Right renal cortex interstitium (tissue), 3 donors: ENCODE measurements around the gene NPB. TPM values are rescaled to one million over a fixed set of nuclear protein-coding genes. Genes with fewer than 3 reads are reported as not detected.

Experiments
- DNase-seq, 3 donors: peaks; one replicate each; pipeline ENCODE4 v3.0.0-alpha.2; 2013; ENCODE audit warnings: low read depth in 3 of 3, low spot score in 2 of 3
- polyA plus RNA-seq, 3 donors: library from polyadenylated mRNA; unstranded; fragments of 120-200 nt; gene quantifications; one replicate each; pipeline ENCODE4 v1.2.1, GENCODE V29; 2013; ENCODE audit not compliant: insufficient read length in 3 of 3

Gene NPB
- polyA plus RNA-seq, 3 donors, result 0.96 to 1.4 (median 1.1) TPM

DNA sequence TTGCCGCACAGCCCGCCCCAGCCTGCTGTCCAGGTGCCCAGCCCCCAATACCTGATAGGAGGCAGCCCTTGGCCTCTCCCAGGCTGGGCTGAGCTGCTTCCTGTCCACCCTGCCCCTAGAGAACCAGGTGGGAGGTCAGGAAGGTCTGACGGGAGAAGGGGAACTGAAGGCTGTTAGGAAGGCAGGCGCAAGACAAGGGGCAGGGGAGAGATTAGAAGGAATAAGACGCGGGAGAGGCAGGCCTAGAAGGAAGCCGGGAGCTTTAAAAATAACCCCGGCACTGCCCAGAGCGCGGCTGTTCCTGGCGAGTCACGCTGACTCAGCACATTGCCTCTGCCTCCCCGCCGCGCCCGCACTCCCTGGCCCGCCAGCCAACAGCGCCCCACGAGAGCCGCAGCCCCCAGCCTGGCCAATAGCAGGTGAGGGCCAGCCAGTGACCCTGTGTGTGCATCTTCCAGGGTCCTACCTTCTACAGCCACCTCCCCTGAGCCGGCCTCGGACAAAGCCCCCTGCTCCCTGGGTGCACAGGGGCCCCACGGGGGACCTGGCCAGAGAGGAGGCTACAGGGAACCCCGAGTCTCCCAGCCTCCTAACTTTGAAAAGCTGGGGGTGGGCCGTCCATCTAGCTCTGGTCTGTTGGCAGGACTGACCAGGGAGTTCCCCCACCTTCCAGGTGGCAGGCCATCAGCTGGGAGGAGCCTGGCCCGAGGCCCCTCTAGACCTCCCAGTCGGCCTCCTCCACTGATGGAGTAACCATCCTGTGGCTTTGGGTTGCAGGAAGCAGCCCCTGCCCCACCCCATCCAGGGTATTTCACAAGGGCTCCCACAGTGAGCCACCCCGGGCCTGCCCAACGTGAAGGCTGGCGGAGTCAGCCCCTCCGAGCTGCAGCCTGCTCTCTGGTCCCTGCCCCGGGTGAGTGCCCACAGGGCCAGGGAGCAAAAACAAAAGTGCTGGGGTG is 21.5 kb downstream of the NPB start:
- no peak for DNase-seq

- no peak for DNase-seq
Measured at GRCh38 chr17:81924557-81925532, 22.8 kb downstream of the NPB start.

DNA sequence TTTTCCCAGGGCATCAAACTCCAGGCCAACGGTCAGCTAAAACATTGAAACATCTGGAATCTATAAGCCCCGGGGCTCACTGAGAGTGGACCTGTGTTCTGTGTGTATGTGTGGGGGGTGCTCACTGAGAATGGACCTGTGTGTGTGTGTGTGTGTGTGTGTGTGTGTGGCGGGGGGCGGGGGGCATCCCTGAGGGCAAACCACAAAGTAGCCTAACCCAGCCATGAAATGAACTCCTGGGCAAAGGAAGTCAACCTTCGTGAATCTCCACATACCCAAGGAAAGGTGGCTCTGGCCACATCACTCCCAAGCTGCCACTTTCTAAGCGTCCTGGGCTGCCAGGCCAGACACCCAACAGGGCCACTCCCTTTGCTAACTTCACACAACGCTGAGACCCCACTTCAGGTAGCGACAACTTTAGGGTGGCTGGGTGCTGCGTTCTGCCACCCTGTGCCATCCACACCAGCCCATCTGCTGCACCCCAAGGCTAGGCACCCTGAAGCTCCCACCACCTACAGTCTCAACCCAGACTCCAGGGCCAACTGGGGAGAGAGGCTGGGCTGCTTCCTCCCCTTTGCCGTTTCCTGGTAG is 23.9 kb downstream of the NPB start:
- no peak for DNase-seq

DNA sequence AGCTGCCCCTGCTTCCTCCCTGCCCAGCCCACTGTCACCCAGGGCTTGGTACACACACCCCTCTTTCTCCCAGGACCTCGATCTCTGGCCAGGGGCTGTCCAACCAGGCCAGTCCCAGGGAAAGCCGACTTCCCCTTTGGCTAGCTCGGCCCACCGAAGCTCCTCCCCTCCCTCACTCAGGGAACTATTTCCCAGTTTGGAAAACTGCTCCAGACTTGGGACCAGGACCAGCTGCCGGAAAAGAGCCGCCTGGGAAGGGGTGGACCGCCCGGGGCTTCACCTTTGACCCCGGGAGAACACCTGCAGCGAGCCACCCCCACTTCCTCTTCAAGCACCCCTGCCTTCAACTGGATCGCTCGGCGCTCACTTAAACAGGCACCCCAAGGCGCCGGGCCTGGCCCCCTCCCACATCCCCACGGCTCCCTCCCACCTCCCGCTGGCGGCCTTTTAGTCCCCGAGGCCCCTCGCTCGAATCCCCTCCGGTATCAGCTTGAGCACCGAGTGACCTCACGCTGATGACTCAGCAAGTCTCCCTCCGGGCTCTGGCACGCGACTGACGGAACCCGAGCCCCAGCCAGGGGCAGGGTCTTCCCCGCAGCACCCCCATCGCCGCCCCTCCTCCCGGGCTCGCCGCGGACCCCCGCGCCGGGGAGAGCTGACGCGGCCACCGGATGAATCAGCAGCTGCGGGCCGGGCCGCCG is 24.6 kb downstream of the NPB start:
- no peak for DNase-seq

DNA sequence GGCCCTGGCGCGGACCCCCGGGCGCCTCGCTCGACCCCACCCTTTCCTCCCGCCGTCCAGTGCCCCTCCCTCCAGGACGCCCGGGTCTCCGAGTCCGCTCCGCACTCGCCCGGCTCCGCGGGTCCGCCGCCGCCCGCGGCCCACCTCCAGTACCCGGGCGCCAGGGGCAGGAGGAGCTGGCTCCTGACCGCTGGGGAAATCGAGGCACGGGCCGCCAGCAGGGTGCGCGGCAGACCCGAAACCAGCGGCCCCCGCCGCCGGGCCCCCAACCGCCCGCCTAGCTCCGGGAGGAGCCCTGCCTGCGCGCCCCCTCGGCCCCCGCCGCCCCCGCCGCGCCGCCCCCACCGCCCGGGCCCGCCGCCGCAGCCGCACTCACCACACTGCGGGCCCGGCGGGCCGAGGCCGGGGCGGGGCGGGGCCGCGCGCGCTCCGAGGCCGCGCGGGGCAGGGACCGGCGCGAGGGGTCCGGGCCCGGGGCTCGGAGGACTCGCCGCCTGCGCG is 25.2 kb downstream of the NPB start:
- no peak for DNase-seq

GRCh38 chr17:81927653-81928543 is 25.9 kb downstream of the NPB start, which contains the start of gene MAFG:
Gene MAFG, minus strand, starts transcription at chr17:81927735. Its CDS starts 4,550 bp downstream, at chr17:81923185.
- peak; percentile 75 to 90 (median 89) for DNase-seq

DNA sequence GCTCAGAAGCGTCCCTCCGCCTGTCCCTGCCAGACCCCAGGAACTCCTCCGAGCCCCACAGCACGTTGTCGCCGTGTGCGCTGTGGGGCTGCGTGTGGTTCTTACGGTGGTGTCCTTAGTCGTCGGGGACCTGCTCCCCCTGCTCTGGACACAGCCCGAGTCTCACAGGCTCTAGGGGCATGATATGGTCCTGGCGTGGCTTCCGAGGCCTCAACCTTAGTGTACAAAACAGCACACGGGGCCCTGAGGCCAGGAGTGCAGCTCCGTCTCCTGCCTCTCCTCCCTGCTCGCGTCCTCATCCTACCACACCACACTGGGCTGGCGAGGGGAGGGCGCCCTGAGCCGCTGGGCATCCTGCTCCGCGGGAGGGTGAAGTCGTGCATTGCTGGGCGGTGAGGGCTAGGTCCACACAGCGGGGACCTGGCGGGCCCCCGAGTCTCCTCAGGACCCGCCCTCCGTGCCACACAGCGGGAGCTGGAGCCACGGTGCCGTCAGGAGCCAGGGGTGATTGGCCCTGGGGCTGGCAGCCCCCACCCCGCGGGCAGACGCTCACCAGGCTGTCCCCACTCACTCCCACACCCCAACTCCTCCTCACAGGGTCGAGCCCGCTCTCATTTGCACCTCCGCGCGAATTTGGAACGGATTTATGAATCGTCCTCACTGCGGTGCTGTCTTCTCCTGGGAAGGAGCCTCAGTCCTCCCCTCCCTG is 26.7 kb downstream of the NPB start:
- DNase-seq, result no peak

DNA sequence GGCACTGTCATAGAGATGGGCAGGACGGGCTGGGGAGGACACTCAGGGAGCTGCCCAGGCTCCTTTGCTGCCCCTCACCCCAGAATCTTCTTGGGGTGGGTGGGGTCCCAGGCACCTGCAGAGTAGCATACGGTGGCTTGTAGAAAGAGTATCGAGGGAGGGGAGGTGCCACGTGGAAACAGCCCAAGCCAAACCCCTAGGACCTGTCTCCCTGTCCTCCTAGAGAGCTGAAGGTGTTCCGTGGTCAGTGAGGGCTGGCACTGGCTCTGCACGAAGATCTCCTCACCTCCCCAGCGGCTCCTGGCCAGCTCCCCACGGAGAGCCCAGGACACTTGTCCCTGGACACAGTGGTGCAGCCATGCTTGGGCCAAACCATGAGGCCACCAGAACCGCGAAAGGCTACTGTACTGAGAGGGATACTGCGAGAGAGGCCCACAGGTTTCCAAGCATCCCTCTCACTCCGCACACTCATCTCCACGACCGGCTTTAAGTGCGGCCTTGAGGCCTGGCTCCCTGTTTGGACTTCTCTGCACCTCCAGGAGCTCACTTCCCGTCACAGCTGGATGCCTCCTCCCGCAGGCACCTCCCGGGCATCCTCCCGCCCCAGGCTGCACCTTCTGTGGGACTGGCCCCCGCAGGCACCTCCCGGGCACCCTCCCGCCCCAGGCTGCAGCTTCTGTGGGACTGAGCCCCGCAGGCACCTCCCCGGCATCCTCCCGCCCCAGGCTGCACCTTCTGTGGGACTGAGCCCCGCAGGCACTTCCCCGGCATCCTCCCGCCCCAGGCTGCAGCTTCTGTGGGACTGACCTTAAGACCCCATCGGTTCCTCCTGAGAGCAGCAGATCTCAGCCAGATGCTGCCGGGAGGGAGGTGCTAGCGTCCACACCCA is 27.5 kb downstream of the NPB start:
- DNase-seq, result no peak

GRCh38 chr17:81930142-81931125 is 28.4 kb downstream of the NPB start:
- DNase-seq, result no peak

- DNase-seq, result no peak
Measured at GRCh38 chr17:81931189-81931556, 29.1 kb downstream of the NPB start.

GRCh38 chr17:81931557-81932332 is 29.7 kb downstream of the NPB start:
- no peak for DNase-seq

DNA sequence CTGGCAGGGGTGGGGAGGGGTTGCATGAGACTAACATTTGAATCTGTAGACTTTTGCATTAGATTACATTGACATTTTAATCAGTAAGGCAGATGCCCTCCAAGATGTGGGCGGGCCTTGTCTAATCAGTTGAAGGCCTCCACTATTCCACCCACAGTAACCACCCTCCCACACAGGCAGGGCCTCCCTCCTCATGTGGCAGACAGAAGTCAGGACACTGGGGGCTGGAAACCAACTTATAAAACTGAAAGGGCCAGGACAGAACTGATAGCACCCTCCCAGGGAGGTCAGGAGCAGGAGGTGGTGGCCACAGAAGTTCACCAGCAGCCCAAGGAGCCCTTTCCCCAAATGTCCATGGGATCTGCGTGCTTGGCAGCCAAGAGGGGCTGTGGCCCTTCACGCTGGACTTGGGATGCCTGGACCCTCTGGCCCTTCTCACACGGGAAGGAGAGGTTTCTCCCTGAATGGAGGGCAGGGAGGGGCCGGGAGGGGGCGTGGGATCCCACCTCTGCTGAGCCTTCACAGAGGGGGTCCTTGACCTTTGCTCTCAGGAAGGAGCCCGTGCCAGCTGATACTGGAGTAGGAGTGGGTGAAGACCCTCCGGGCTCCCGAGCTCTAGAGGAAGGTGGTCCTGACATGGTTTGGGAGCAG is 30.4 kb downstream of the NPB start:
- DNase-seq, result no peak

DNA sequence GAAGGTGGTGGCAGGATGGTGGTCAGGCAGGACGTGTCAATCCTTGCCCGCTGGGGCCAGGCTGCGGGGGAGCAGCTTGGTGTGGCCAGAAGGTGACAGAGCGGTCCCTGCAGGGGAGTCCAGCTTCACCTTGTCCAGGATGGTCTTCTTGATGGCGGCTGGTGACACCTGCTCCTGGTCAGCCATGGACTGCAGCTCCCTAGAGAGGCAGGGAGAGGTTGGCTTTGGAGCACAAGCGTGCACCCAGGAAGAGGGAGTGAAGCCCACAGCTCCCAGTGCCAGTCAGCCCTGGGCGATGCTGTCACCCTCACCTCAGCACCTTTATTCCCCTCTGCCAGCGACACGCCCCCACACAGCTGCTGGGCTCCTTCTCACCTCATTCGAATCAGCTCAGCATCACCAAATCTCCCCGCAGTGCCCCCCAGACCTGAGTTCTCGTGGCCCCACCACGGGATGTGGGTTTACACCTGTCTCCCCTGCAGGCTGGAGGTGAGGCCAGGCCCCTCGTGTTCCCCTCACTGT is 31.2 kb downstream of the NPB start:
- no peak for DNase-seq

DNA sequence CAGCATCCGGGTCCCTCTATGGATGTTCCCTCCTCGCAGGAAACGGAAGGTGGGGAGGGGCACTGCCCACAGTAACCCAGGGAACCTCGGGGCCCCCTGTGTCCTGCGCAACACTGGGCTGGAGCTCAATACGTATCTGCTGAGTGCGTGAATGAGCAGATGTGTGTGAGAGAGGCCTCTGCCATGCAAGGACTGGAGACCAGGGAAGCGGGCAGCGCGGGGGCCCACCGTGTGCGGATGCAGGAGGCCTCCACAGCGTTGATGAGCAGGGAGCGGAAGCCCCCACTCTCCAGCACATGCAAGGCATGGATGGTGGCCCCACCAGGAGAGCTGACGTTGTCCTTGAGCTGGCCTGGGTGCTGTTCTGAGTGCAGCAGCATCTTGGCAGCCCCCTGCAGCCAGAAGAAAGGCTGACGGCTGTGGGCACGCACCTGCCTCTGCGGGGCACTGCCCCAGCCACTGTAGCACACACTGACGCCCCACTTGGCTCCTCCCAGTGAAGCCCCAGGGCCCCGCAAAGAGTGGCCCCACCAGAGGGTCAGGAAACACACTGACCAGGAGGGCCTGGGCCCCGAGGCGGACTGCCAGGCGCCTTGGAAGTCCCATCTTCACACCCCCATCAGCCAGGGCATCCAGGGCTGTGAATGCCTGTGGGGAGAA is 32.2 kb downstream of the NPB start:
- no peak for DNase-seq
